Esophagus muscularis mucosa (tissue), 3 donors: Measurements from ENCODE around the gene MZB1.

ENCODE experiments used
- CTCF ChIP-seq, 3 experiments: fragments of 200-600 bp in 2 of 3; fragments of 450-650 bp in 1 of 3; sonication (generic) in 2 of 3; IDR thresholded peaks; one replicate each; pipeline ENCODE4 v1.5.1; 2017 to 2019; ENCODE audit warnings: antibody characterized with exemption in 3 of 3, mild to moderate bottlenecking in 2 of 3, moderate library complexity in 1 of 3
- POLR2A ChIP-seq: fragments of 450-650 bp; IDR thresholded peaks from one replicate; pipeline ENCODE4 v1.6.1; 2017; ENCODE audit warnings: antibody characterized with exemption, moderate library complexity, mild to moderate bottlenecking, low read depth

- TF ChIP-seq CTCF (IDR thresholded peaks at IDR 0.05) (no peak), POLR2A (no peak)
Measured at GRCh38 chr5:139369181-139369580, 20.5 kb downstream of the MZB1 start.
